SK-N-SH treated with all-trans-retinoic acid at 6 μM for 48 hours (cell line): ENCODE data around the gene CCL5.

Experiments
- CREB5 ChIP-seq: fragments of 250-450 bp; sonication (Bioruptor Pico); IDR thresholded peaks from 2 replicates; pipeline ENCODE4 v1.5.1; 2020; ENCODE audit warnings: low read depth, mild to moderate bottlenecking, moderate library complexity
- ISL1 ChIP-seq: fragments of 250-450 bp; sonication (Bioruptor Pico); IDR thresholded peaks from 2 replicates; pipeline ENCODE4 v2.1.2; 2022; ENCODE audit warnings: mild to moderate bottlenecking, moderate library complexity
- OSR1 ChIP-seq: fragments of 250-450 bp; sonication (Bioruptor Pico); IDR thresholded peaks from 2 replicates; pipeline ENCODE4 v1.8.0; 2022; ENCODE audit warnings: moderate library complexity, mild to moderate bottlenecking, inconsistent platforms
- PATZ1 ChIP-seq: fragments of 250-450 bp; sonication (Bioruptor Pico); IDR thresholded peaks from 2 replicates; pipeline ENCODE4 v1.8.0; 2020; ENCODE audit warnings: mild to moderate bottlenecking, moderate library complexity, borderline replicate concordance
- POU6F1 ChIP-seq: fragments of 250-450 bp; sonication (Bioruptor Pico); IDR thresholded peaks from 2 replicates; pipeline ENCODE4 v1.8.0; 2021; ENCODE audit warnings: low read depth, mild to moderate bottlenecking, moderate library complexity, borderline replicate concordance
- SNAI2 ChIP-seq: fragments of 250-450 bp; sonication (Bioruptor Pico); IDR thresholded peaks from 2 replicates; pipeline ENCODE4 v1.5.0; 2020; ENCODE audit warnings: mild to moderate bottlenecking, moderate library complexity
- TCF4 ChIP-seq: fragments of 250-450 bp; sonication (Bioruptor Pico); IDR thresholded peaks from 2 replicates; pipeline ENCODE4 v1.8.0; 2021; ENCODE audit warnings: mild to moderate bottlenecking, moderate library complexity, borderline replicate concordance
- ZFP30 ChIP-seq: fragments of 450-650 bp; formaldehyde crosslinking; IDR thresholded peaks from 2 replicates; pipeline ENCODE4 v1.5.0; 2022; ENCODE audit warnings: mild to moderate bottlenecking, moderate library complexity
- ZNF565 ChIP-seq: fragments of 450-650 bp; formaldehyde crosslinking; conservative IDR thresholded peaks from 2 replicates; pipeline ENCODE4 v1.5.0; 2020; ENCODE audit warnings: low read depth, mild to moderate bottlenecking, moderate library complexity

- TF ChIP-seq CREB5 (CRISPR knock-in tag) (no peak), POU6F1 (CRISPR knock-in tag) (no peak), ISL1 (no peak), OSR1 (no peak), PATZ1 (no peak), ZFP30 (CRISPR knock-in tag) (no peak), TCF4 (CRISPR knock-in tag) (no peak), SNAI2 (CRISPR knock-in tag) (no peak), ZNF565 (CRISPR knock-in tag) (no peak)
Observed at GRCh38 chr17:35825206-35825605, 55.0 kb downstream of the CCL5 start.
